Spleen (tissue), 7 donors: Measurements from ENCODE around the gene ZNF506.

Experiments used
- CTCF ChIP-seq, 11 experiments: fragments of 200-600 bp in 7 of 11; fragments of 450-650 bp in 4 of 11; sonication (generic) in 4 of 11; IDR thresholded peaks in 8 of 11; conservative IDR thresholded peaks in 3 of 11; 1 replicate in 7 of 11; 2 replicates in 4 of 11; pipeline versions ENCODE4 v1.4.0 to v1.8.0; 2016 to 2021; ENCODE audit warnings: antibody characterized with exemption in 11 of 11, inconsistent platforms in 4 of 11, mild to moderate bottlenecking in 1 of 11
- POLR2AphosphoS5 ChIP-seq, 3 donors: sonication (generic); formaldehyde crosslinking; IDR thresholded peaks; one replicate each; pipeline ENCODE4 v1.5.1; 2017; ENCODE audit warnings: antibody characterized with exemption in 3 of 3
- donor health status: DM: no; HTN: no; CAD: no; lungs with moderate emphysema.
- donor health status: DM: no; HTN: no; CAD: no.
- donor health status: DM: no; HTN: no; CAD: no.

GRCh38 chr19:19776206-19777008, 45.1 kb downstream of the ZNF506 start:
- TF ChIP-seq POLR2AphosphoS5 (IDR thresholded peaks at IDR 0.05) (peak; percentile 93 to 94 (median 94)), CTCF (IDR thresholded peaks at IDR 0.05 in 8 of 11, conservative IDR thresholded peaks at IDR 0.05 in 3 of 11) (peak in 9 of 11 experiments; percentile 6 to 57 (median 30))
